Activated CD8-positive, alpha-beta memory T cell treated with anti-CD3 and anti-CD28 coated beads, Interleukin-2, amount 50 U/mL, for 4 hours (primary cell): Measurements from ENCODE around the gene EME2.

Experiments used
- DNase-seq: peaks from one replicate; pipeline ENCODE4 v3.0.0-alpha.2; 2020

The EME2 gene

GRCh38 chr16:1820946-1821290 is 48.3 kb downstream of the EME2 start:
- no peak for DNase-seq

DNA sequence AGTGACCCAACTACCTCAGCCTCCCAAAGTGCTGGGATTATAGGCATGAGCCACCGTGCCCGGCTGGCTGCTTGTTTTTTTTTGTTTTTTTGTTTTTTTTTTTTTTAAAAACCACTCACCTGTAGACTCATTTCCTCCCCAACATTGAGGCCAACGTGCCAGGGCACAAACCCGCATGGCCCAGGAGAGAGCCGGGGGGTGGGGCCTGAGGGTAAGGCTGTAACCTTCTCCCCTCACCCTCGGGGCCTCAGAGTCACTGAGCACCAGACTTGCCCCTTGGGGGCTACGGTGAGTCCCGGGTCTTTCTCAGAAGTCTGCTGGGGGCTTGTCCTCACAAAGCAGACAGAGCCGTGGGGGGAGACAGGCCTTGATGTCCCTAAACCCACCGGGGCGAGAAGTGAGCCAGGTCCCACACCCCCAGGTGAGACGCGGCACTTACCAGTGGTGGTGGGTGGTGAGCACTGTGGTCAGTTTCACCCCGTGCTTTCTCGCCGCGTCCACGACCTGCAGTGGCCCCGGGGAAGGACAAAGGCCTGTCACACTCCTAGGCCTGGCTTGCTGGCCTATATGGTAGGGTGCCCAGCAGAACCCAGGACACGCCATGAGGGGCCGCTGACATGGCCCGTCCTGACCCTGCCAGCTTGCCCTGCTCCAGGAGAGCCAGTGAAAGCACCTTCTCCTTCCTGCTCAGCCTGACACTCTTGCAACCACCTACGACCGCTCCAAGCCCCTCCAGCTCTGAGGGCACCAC is 49.4 kb downstream of the EME2 start:
- no peak for DNase-seq

- no peak for DNase-seq
These were observed 50.2 kb downstream of the EME2 start for GRCh38 chr16:1822801-1823200.

- no peak for DNase-seq
These were observed 51.2 kb downstream of the EME2 start for GRCh38 chr16:1823821-1824220.

DNA sequence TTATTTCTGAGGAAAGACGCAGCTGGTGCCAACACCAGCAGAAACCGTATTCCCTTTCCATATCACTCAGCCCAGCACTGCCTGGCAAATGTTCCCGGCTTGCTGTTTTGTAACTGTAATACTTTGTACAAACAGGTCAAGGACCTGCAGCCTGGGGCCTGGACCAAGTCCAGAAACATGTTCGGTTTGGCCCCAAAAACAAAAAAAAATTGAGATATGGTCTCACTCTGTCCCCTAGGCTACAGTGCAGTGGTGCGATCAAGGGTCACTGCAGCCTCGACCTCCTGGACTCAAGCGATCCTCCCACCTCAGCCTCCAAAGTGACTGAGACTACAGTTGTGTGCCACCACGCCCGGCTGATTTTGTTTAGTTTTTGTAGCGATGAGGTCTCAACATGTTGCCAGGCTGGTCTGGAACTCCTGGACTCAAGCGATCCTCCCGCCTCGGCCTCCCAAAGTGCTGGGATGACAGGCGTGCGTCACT is 52.8 kb downstream of the EME2 start:
- no peak for DNase-seq
